Stimulated activated CD4-positive, alpha-beta T cell treated with anti-CD3 and anti-CD28 coated beads, Interleukin-1b, Interleukin-23, amount 100 ng/mL, for 1 hour (primary cell): ENCODE results near the gene BEND3.
A peak's percentile ranks its signal among the peaks of the same experiment; 100 is the strongest.
"Not testable (repeated sequence)": the region's sequence is repeated elsewhere in the genome, so short reads cannot be mapped to it uniquely, and the experiment has no call there.

Source experiments
- DNase-seq, 2 donors: peaks; one replicate each; pipeline ENCODE4 v3.0.0-alpha.2; 2020; ENCODE audit warnings: low read depth in 2 of 2

BEND3 gene

GRCh38 chr6:107121266-107121665 lies 6.0 kb upstream of the BEND3 start:
- DNase-seq: no peak

DNA sequence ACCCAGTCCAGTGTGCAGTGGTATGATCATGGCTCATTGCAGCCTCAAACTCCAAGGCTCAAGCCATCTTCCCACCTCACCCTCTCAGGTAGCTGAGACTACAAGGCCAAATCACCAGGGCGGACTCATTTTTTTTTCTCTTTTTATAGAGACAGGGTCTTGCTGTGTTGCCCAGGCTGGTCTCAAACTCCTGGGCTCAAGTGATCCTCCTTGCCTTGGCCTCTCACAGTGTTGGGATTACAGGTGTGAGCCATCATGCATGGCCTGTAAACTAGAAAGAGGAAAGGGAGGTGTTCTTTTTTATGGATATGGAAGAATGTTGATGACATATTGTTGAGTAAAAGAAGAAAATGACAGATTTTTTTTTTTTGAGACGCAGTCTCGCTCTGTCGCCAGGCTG lies 5.1 kb upstream of the BEND3 start:
- no peak for DNase-seq

GRCh38 chr6:107118976-107119375 lies 3.7 kb upstream of the BEND3 start:
- no peak for DNase-seq

DNA sequence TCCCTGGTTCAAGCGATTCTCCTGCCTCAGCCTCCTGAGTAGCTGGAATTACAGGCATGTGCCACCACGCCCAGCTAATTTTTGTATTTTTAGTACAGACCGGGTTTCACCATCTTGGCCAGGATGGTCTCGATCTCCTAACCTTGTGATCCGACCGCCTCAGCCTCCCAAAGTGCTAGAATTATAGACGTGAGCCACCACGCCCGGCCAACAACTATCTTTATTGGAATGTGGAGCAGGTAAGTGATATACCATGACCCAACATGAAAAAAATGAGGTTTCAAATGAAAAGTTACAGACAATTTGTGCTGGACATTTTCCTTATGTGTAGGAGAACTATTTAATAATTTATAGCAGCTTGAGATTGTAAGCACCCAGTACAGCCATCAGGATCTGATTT lies 3.2 kb upstream of the BEND3 start:
- DNase-seq: not testable (repeated sequence)

- DNase-seq: no peak
These were observed 1.6 kb upstream of the BEND3 start for GRCh38 chr6:107116931-107117330.

GRCh38 chr6:107116328-107116892 lies 1.1 kb upstream of the BEND3 start:
- no peak for DNase-seq

- peak in 1 of 2 donors; percentile 15 for DNase-seq
These were observed 496 bp upstream of the BEND3 start for GRCh38 chr6:107115695-107116327.

DNA sequence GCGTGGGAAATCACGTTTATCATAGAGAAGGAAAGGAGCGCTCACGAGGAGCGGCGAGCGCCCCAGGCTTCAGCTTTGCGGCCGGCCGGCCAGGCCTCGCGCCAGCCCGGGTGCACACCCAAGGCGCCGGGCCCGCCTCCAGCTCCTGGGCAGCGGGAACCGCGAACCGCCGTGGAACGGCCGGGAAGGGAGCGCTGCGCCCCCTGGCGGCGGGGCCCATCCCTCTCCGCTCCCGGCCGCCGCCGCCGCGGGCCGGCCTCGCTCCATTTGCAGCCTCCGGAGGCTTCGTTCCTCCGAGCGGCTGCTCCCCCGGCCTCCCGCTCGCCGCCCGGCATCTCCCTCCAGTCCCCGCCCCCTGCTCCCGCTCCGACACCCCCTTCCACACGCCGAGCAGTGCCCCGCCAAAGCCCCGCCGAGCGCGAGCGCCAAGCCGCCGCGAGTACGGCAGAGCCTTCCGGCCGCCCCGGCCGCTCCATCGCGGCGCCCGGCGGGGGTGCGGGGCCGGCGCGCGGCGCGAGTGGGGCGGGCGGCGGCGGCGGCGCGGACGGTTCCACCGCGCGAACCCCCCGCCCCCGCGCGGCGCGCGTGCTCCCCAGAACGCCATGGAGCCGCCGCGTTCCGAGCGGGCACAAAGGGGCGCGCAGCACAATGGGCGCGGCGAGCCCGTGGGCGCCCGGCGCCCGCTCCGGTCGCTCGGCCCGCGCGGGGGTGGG lies 946 bp downstream of the BEND3 start:
- DNase-seq: peak; percentile 33 to 59

DNA sequence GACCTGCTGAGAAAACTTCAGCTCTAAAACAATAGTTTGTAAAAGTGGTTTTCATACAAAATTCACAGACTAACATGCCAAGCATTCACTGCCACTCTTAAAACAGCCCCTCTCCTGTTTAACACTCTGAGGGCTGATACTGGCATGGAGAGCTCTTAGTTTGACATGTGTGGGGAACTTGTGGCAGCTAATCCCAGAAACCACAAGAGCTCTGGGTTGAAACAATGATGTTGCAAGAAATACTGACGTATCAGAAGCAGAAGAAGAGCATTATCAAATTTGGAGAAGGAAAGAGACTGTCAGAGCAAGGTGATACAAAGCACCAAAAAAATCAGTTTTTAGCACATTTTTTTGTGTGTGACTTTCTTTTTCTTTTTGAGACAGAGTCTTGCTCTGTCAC lies 5.1 kb downstream of the BEND3 start:
- no peak for DNase-seq

DNA sequence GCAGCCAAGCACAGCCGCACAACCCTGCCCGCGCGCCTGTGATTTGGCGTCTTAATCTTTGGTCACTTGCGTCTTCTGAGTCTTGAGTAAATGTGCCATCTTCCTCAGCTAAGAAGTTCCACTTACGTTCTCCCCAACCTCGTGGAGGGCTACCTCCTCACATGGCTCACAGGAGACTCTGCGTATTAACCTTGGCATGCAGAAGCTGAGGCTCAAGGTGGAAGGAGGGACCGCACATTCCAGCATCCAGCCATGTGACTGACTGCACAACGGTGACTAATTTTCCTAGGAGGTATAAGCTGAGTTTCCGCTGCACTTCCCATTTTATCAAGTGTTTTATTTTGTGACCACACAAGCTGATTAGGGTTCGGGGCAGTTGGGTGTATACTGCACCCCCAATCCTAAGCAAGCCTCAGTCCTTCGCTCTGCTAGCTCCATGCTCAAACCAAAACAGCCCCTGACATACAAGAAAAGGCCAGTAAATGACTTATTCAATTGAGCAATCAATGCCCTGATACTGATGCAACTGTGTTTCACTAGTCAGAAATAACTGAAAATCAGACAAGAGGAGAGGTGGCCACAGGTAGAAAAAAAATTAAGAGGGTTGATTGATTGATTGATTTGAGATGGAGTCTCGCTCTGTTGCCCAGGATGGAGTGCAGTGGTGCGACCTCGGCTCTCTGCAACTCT lies 7.0 kb downstream of the BEND3 start:
- DNase-seq: no peak

DNA sequence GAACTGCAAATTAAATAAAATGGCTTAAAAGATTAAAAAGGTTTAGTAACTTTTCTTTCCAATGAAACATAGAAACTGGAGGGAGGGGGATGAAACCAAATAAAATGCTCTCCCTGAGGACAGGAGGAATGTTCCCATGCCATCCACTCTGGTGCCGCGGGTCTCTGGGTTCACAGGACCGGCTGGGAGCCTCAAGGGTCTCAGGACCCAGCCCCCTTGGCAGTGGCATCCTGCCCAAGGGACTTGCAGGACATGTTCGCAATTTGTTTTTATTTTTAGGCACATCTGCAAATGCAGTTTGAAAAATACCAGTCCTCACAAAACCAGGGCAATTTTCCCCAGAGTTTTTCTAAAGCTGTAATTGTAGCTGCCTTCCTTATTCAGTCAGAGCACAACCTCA lies 7.5 kb downstream of the BEND3 start:
- DNase-seq: no peak

- DNase-seq: no peak
These were observed 9.2 kb downstream of the BEND3 start for GRCh38 chr6:107106165-107106564.

- DNase-seq: no peak
These were observed 9.7 kb downstream of the BEND3 start for GRCh38 chr6:107105511-107106116.

- no peak for DNase-seq
These were observed 12.2 kb downstream of the BEND3 start for GRCh38 chr6:107103082-107103481.

GRCh38 chr6:107102414-107102805 lies 12.9 kb downstream of the BEND3 start:
- no peak for DNase-seq

DNA sequence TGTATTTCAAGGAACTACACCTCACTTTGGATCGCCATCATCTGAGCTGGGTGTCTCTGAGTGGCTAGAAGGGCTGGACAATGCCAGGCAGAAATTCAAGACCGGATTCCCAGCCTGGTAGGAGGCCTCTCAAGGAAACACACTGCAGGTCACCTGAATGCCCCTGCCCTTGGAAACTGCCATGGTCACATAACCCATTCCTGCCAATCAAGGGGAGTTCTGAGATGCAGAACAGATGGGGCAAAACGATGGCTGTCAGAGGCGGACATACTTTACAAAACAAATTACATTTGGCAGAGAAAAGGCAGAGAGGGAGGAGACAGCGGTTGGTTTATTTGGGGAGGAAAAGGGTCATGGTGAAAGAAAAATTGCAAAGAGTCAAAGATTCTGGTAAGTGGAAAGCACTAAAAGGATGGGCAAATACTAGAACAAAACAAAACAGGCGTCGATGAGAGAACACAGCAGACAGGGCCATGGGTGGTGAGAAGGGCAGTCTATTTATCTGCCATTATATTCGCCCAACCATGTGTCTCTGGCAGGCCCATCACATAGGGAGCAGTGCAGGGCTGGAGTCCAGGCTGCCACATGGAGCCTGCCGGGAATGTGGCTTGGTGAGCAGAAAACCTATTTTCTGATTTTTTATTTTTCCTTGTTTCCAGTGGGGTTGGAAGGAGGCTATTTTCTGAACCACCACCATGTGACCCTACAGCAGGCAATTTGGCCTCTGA lies 13.5 kb downstream of the BEND3 start:
- DNase-seq: no peak

GRCh38 chr6:107101211-107101610 lies 14.1 kb downstream of the BEND3 start:
- DNase-seq: no peak

DNA sequence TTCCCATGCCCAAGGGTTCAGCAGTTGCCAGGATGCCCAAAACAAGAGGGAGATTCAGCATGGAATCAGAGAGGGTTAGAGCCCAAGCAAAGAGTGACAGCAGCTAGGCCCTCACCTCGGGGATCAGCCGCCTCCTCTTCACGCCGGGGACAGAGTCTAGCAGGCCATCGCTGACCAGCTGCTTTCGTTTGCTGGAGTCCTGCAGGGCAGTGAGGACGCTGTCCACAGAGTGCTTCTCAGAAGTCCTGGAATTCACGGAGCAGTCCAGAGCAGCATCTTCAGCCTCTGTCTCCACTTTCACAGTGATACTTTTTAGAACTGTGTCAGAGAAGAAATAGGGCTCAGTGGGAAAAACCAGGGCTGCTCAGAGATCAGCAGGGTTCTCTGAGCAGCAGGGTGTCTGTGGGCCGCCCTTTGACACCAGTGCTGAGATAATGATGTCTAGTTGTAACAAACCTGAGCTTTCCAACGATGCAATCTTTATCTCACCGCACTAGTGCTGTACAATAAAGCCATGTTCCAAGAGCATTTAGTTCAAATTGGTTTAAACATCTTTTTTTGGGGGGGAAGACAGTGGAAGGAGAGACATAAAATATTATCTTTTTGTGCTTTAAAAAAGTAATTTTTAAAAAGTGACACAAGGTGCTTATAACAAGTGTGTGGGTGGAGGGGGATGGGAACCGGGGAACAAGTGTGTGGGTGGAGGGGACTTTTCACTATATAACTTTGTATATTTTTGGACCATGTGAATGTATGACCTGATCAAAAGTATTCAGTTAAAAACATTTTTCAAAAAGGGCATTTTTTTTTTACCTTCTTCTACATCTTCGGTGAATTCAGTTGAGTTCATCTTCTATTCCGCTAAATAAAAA lies 16.6 kb downstream of the BEND3 start:
- no peak for DNase-seq

- DNase-seq: not testable (repeated sequence)
These were observed 30.9 kb downstream of the BEND3 start for GRCh38 chr6:107084459-107084858.

GRCh38 chr6:107083921-107084320 lies 31.4 kb downstream of the BEND3 start:
- DNase-seq: no peak
